ENCODE results near the gene LRCH3. TPM values are rescaled to one million over a fixed set of nuclear protein-coding genes. Genes with fewer than 3 reads are reported as not detected.
A peak's percentile ranks its signal among the peaks of the same experiment; 100 is the strongest.
"Not testable (repeated sequence)": the region's sequence is repeated elsewhere in the genome, so short reads cannot be mapped to it uniquely, and the experiment has no call there.

LRCH3 gene
- total RNA-seq, 4 donors from 2014 or later, result 19.2 to 69.3 (median 28.3) TPM

DNA sequence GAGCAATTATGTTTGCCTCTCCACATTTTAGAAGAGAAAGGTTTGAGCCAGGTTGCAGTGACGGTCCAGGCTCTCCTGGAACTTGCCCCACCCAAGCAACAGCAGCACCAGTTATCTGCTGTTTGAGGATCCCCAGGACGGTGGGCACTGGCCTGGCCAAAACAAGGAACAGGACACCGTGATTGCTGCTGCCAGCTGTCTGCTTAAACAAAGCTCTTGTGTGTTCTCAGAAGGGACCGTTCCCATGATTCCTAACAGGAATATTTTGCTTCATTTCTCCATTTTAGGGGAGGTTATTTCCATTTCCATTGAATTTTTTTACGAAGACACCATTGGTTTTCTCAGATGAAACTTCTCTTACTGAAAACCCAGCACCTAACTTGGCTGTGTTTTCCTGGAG, 92.5 kb downstream of the LRCH3 start:
- H3K27me3 ChIP-seq, result no peaks in the 10 kb centered on the region
- 78% methylated on average over 5 of the region's 5 CpGs for WGBS
- no peak for DNase-seq (ENCODE audit: low spot score in 2 of 2)
- H3K27ac ChIP-seq, result no peak overlapping the region
- no peak overlapping the region for H3K4me3 ChIP-seq
- peaks cover 37% of the 10 kb centered on the region for H3K36me3 ChIP-seq
- no peaks in the 10 kb centered on the region for H3K4me1 ChIP-seq
- TF ChIP-seq POLR2A (IDR thresholded peaks at IDR 0.05), result no peak
- TF ChIP-seq POLR2AphosphoS5 (IDR thresholded peaks at IDR 0.05), result no peak
- TF ChIP-seq, protein P1, sequence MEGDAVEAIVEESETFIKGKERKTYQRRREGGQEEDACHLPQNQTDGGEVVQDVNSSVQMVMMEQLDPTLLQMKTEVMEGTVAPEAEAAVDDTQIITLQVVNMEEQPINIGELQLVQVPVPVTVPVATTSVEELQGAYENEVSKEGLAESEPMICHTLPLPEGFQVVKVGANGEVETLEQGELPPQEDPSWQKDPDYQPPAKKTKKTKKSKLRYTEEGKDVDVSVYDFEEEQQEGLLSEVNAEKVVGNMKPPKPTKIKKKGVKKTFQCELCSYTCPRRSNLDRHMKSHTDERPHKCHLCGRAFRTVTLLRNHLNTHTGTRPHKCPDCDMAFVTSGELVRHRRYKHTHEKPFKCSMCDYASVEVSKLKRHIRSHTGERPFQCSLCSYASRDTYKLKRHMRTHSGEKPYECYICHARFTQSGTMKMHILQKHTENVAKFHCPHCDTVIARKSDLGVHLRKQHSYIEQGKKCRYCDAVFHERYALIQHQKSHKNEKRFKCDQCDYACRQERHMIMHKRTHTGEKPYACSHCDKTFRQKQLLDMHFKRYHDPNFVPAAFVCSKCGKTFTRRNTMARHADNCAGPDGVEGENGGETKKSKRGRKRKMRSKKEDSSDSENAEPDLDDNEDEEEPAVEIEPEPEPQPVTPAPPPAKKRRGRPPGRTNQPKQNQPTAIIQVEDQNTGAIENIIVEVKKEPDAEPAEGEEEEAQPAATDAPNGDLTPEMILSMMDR (IDR thresholded peaks at IDR 0.05), result no peak
- no peak for TF ChIP-seq EP300 (IDR thresholded peaks at IDR 0.05)
- H3K9me3 ChIP-seq, result no peaks in the 10 kb centered on the region

- H3K4me3 ChIP-seq; H3K27ac ChIP-seq; DNase-seq (ENCODE audit: low spot score in 2 of 2); H3K4me1 ChIP-seq; H3K9me3 ChIP-seq; H3K27me3 ChIP-seq: not testable (repeated sequence)
- WGBS, result 100% methylated on average over 17 of the region's 17 CpGs
- peaks cover 37% of the 10 kb centered on the region for H3K36me3 ChIP-seq
Measured at GRCh38 chr3:197884330-197884729, 93.3 kb downstream of the LRCH3 start.

DNA sequence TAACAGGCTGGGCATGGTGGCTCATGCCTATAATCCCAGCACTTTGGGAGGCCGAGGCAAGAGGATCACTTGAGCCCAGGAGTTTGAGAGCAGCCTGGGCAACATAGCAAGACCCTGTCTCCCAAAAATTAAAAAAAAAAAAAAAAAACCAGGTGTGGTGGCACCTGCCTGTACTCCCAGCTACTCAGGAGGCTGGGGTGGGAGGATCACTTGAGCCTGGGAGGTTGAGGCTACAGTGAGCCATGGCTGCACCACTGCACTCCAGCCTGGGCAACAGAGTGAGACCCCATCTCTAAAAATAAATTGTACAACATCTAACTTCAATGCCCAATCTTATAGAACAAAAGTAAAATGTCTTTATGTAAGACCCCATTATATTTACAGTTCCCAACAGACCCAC, 95.0 kb downstream of the LRCH3 start:
- not testable (repeated sequence) for H3K9me3 ChIP-seq; H3K4me1 ChIP-seq; H3K27me3 ChIP-seq; DNase-seq (ENCODE audit: low spot score in 2 of 2); H3K27ac ChIP-seq; H3K4me3 ChIP-seq
- WGBS, result 95% methylated on average over 1 of the region's 1 CpG
- H3K36me3 ChIP-seq, result peaks cover 29% of the 10 kb centered on the region

DNA sequence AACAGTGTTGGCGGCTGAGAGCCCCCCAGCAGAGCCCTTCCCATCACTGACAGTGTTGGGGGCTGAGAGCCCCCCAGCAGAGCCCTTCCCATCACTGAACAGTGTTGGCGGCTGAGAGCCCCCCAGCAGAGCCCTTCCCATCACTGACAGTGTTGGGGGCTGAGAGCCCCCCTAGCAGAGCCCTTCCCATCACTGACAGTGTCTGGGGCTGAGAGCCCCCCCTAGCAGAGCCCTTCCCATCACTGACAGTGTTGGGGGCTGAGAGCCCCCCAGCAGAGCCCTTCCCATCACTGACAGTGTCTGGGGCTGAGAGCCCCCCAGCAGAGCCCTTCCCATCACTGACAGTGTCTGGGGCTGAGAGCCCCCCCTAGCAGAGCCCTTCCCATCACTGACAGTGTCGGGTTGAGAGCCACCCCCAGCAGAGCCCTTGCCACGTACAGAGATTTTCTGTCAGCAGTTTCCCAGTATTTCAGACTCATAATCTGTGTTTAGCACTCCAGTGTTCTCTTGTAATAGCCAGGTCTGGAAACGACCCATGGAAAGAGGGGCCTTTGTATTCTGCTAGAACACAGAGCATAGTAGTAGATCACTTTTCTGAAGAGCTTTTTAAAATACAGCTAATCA, 96.5 kb downstream of the LRCH3 start:
- DNase-seq (ENCODE audit: low spot score in 2 of 2); H3K9me3 ChIP-seq; H3K27me3 ChIP-seq; H3K4me1 ChIP-seq; H3K27ac ChIP-seq; H3K4me3 ChIP-seq: not testable (repeated sequence)
- WGBS, result 52% methylated on average over 4 of the region's 5 CpGs
- peaks cover 24% of the 10 kb centered on the region for H3K36me3 ChIP-seq

DNA sequence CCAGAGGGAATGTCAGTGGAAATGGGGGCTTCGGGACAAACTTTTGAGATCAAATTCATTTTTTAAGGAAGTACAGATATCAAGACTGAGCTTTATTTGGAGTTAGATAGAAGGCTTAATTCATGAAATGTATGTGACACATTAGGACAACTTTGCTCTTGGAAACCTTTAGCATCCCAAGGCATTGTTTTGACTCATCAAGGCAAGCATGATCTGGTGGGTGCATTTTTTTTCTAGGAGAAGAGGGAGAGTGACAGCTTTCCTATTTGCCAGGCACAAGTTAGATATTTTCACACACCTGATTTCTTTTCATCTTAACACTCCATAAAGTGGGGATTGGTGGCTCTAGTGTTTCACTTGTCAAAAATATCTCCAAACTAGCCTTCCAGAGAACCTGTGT, 97.5 kb downstream of the LRCH3 start:
- TF ChIP-seq POLR2AphosphoS5 (IDR thresholded peaks at IDR 0.05) (no peak), POLR2A (IDR thresholded peaks at IDR 0.05) (no peak)
- TF ChIP-seq, protein P1 (IDR thresholded peaks at IDR 0.05), result no peak
- Histone ChIP-seq H3K27me3 (no peaks in the 10 kb centered on the region), H3K4me3 (no peak overlapping the region), H3K27ac (no peak overlapping the region), H3K4me1 (no peaks in the 10 kb centered on the region), H3K36me3 (peaks cover 19% of the 10 kb centered on the region), H3K9me3 (no peaks in the 10 kb centered on the region)
- no peak for DNase-seq (ENCODE audit: low spot score in 2 of 2)
- 87% methylated on average over 1 of the region's 1 CpG for WGBS

DNA sequence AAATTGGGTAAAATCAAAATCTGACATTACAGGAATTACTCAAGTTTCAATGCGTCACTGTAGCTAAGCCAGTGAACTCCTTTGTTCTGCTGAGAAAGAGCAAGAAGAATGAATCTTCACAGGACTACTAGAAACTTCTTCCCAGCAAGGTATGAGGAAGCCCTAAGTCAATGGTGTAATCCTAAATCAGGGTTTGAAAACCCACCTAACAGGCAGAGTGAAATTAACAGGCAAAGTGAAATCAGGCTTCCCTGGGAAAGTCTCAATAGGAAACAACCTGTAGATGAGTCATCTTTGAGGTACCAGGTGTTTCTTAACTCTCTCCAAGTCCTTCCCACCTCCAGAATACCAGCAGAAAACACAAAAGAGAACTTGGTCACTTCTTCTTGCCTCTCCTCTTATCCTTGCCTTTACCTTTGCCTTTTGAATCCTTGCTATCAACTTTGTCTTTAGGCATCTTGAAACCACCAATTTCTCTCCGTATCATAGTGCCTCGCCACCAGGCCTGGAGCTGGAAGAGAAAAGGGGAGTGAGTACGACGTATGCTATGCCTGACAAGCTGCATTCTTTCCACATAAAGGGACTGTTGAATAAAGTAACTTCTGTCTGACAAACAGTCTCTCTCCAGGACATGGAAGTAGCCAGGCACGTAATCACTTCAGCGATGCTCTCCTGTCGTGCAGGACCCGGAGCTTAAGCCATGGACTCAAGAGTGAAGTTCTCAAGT, 98.3 kb downstream of the LRCH3 start:
- H3K4me1 ChIP-seq, result no peaks in the 10 kb centered on the region
- TF ChIP-seq POLR2AphosphoS5 (IDR thresholded peaks at IDR 0.05) (no peak), POLR2A (IDR thresholded peaks at IDR 0.05) (no peak), EP300 (IDR thresholded peaks at IDR 0.05) (no peak)
- TF ChIP-seq, protein P1 (IDR thresholded peaks at IDR 0.05), result no peak
- no peaks in the 10 kb centered on the region for H3K9me3 ChIP-seq
- peak overlapping the region; percentile 24 for H3K27ac ChIP-seq
- WGBS, result 79% methylated on average over 9 of the region's 9 CpGs
- no peak overlapping the region for H3K4me3 ChIP-seq
- no peaks in the 10 kb centered on the region for H3K27me3 ChIP-seq
- DNase-seq (ENCODE audit: low spot score in 2 of 2), result no peak
- peaks cover 11% of the 10 kb centered on the region for H3K36me3 ChIP-seq

DNA sequence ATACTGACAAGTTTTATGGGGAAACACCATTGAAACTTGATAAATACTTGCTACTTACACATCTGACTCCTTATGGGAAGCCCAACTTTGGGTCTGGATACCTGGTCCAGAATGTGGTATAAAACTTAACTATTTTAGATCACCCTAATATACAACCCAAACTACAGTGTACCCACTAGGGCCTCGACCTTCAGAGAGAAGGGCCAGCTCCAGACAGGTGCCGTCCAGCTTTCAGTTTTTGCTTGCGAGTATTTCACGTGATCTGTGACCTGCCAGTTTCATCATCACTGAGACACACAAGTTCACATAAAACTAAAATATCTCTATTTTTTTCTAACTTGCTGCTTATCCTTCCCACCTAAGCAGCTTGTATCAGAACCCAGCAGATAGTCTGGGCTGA, 99.6 kb downstream of the LRCH3 start:
- H3K36me3 ChIP-seq, result no peaks in the 10 kb centered on the region
- H3K9me3 ChIP-seq, result no peaks in the 10 kb centered on the region
- H3K4me1 ChIP-seq, result no peaks in the 10 kb centered on the region
- TF ChIP-seq POLR2AphosphoS5 (IDR thresholded peaks at IDR 0.05) (no peak), EP300 (IDR thresholded peaks at IDR 0.05) (no peak), POLR2A (IDR thresholded peaks at IDR 0.05) (no peak)
- TF ChIP-seq, protein P1 (IDR thresholded peaks at IDR 0.05), result no peak
- no peaks in the 10 kb centered on the region for H3K27me3 ChIP-seq
- no peak overlapping the region for H3K4me3 ChIP-seq
- no peak for DNase-seq (ENCODE audit: low spot score in 2 of 2)
- 90% methylated on average over 4 of the region's 4 CpGs for WGBS
- no peak overlapping the region for H3K27ac ChIP-seq
